Progenitor cell of endocrine pancreas (in vitro differentiated cells): ENCODE measurements around the gene ADGRG7. TPM values are rescaled to one million over a fixed set of nuclear protein-coding genes. Genes with fewer than 3 reads are reported as not detected.

Experiments
- DNase-seq: peaks from one replicate; pipeline ENCODE4 v3.0.0; 2021; ENCODE audit warnings: low spot score; ENCODE audit not compliant: unreplicated experiment
- H3K27ac Mint-ChIP-seq: 2 replicates; pipeline ENCODE4 v1.8.0; 2021; ENCODE audit warnings: mild to moderate bottlenecking, moderate library complexity, mixed read lengths
- H3K27me3 Mint-ChIP-seq: 2 replicates; pipeline ENCODE4 v1.8.0; 2021; ENCODE audit warnings: mixed read lengths
- H3K36me3 Mint-ChIP-seq: 2 replicates; pipeline ENCODE4 v1.8.0; 2022; ENCODE audit warnings: mixed read lengths; ENCODE audit not compliant: insufficient read depth
- H3K4me1 Mint-ChIP-seq: 2 replicates; pipeline ENCODE4 v1.8.0; 2021; ENCODE audit warnings: low read depth, mixed read lengths
- H3K4me3 Mint-ChIP-seq: 2 replicates; pipeline ENCODE4 v1.8.0; 2021; ENCODE audit warnings: low read depth, mild to moderate bottlenecking, moderate library complexity, mixed read lengths
- H3K9me3 Mint-ChIP-seq: 2 replicates; pipeline ENCODE4 v1.8.0; 2021; ENCODE audit warnings: low read depth, mixed read lengths
- CTCF ChIP-seq: fragments of 200-600 bp; sonication (generic); IDR thresholded peaks from one replicate; pipeline ENCODE4 v1.5.0; 2021; ENCODE audit warnings: antibody characterized with exemption, mild to moderate bottlenecking; ENCODE audit not compliant: unreplicated experiment
- total RNA-seq: library from RNA; stranded (reverse); gene quantifications from 2 replicates; pipeline ENCODE4 v1.2.1, GENCODE V29; 2021

The ADGRG7 gene
- total RNA-seq, 1 donor from 2014 or later, result 1.3 TPM

GRCh38 chr3:100588251-100588650 lies 21.1 kb upstream of the ADGRG7 start:
- Mint-ChIP-seq H3K36me3 (no peaks in the 10 kb centered on the region), H3K27me3 (no peaks in the 10 kb centered on the region), H3K4me3 (no peak overlapping the region), H3K27ac (no peak overlapping the region), H3K4me1 (peaks cover 3% of the 10 kb centered on the region), H3K9me3 (peaks cover 19% of the 10 kb centered on the region)
- DNase-seq, result no peak
- TF ChIP-seq CTCF, result no peak

GRCh38 chr3:100590114-100590839 lies 19.1 kb upstream of the ADGRG7 start:
- peak; percentile 89 for TF ChIP-seq CTCF
- no peaks in the 10 kb centered on the region for H3K36me3 Mint-ChIP-seq
- peaks cover 12% of the 10 kb centered on the region for H3K9me3 Mint-ChIP-seq
- no peak overlapping the region for H3K27ac Mint-ChIP-seq
- H3K4me3 Mint-ChIP-seq, result no peak overlapping the region
- peaks cover 3% of the 10 kb centered on the region for H3K4me1 Mint-ChIP-seq
- peak; percentile 24 for DNase-seq
- H3K27me3 Mint-ChIP-seq, result no peaks in the 10 kb centered on the region

- TF ChIP-seq CTCF, result no peak
- Mint-ChIP-seq H3K36me3 (no peaks in the 10 kb centered on the region), H3K9me3 (peaks cover 8% of the 10 kb centered on the region), H3K27ac (no peak overlapping the region), H3K27me3 (no peaks in the 10 kb centered on the region), H3K4me1 (peaks cover 6% of the 10 kb centered on the region), H3K4me3 (no peak overlapping the region)
- no peak for DNase-seq
Measured at GRCh38 chr3:100590840-100591147, 18.6 kb upstream of the ADGRG7 start.

GRCh38 chr3:100591411-100591810 lies 18.0 kb upstream of the ADGRG7 start:
- no peak overlapping the region for H3K4me3 Mint-ChIP-seq
- peaks cover 8% of the 10 kb centered on the region for H3K4me1 Mint-ChIP-seq
- no peaks in the 10 kb centered on the region for H3K27me3 Mint-ChIP-seq
- H3K27ac Mint-ChIP-seq, result no peak overlapping the region
- no peaks in the 10 kb centered on the region for H3K36me3 Mint-ChIP-seq
- no peak for TF ChIP-seq CTCF
- DNase-seq, result no peak
- H3K9me3 Mint-ChIP-seq, result peaks cover 4% of the 10 kb centered on the region

- Mint-ChIP-seq H3K27me3 (no peaks in the 10 kb centered on the region), H3K9me3 (peaks cover 17% of the 10 kb centered on the region), H3K27ac (no peak overlapping the region), H3K4me1 (peaks cover 24% of the 10 kb centered on the region), H3K4me3 (no peak overlapping the region), H3K36me3 (no peaks in the 10 kb centered on the region)
- TF ChIP-seq CTCF, result no peak
- no peak for DNase-seq
Measured at GRCh38 chr3:100600181-100601042, 9.0 kb upstream of the ADGRG7 start.
